Transverse colon (tissue), 4 donors: ENCODE data around the gene MRPL11.

Experiments used
- EP300 ChIP-seq: sonication (generic); formaldehyde crosslinking; IDR thresholded peaks from one replicate; pipeline ENCODE4 v1.6.1; 2017; ENCODE audit warnings: antibody characterized with exemption, low read depth
- POLR2AphosphoS5 ChIP-seq, 3 donors: sonication (generic); formaldehyde crosslinking; IDR thresholded peaks; one replicate each; pipeline ENCODE4 v1.6.1; 2016; ENCODE audit warnings: antibody characterized with exemption in 3 of 3
- TF ChIP-seq, protein P1 (sequence below), 5 experiments: fragments of 200-600 bp in 3 of 5; fragments of 450-650 bp in 2 of 5; sonication (generic) in 3 of 5; IDR thresholded peaks; 1 replicate in 2 of 5; 2 replicates in 3 of 5; pipeline ENCODE4 v1.5.1; 2016 to 2017; ENCODE audit warnings: antibody characterized with exemption in 5 of 5, inconsistent platforms in 3 of 5, mild to moderate bottlenecking in 2 of 5, moderate library complexity in 1 of 5

DNA sequence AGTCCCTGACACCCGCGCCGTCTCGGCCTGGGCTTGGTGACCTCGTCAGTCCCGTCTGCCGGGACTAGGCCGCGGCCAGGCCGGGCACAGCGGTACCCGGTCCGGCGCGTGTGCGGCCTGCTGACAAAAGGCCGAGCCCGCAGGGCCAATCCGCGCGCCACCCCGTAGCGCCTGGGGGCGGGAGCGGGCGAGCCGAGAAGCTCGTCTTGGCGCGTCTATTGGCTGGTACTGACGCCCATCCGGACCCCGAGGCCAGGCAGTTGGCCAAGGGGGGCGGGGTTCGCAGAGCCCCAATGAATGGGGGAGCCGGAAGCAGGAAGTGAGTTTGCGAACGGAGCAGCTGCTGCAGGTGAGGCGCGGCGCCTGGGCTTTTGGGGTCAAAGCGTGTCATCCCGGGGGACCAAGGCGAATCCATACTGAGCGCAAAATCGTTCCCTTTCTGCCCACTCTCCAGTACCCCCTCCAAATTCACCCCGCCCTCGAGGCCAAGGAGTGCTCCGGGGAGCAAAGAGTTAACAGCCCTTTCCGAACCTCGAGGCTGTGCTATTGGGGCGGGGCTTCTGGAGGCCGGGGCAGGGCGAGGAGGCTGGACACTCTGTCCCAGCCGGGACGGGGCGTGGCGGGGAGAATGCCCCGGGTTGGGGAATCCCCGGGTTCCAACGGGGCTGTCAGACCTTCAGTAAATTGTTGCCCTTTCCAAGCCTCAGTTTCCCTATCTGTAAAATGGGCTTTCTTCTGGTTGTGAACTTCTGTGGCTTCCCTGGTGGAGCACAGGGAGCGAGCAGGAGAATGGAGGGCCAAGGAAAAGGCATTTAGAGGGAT, 41.7 kb upstream of the MRPL11 start, which contains the start of gene DPP3:
- TF ChIP-seq POLR2AphosphoS5 (IDR thresholded peaks at IDR 0.05) (peak; percentile 89 to 96 (median 94)), EP300 (peak; percentile 33)
- TF ChIP-seq, protein P1, sequence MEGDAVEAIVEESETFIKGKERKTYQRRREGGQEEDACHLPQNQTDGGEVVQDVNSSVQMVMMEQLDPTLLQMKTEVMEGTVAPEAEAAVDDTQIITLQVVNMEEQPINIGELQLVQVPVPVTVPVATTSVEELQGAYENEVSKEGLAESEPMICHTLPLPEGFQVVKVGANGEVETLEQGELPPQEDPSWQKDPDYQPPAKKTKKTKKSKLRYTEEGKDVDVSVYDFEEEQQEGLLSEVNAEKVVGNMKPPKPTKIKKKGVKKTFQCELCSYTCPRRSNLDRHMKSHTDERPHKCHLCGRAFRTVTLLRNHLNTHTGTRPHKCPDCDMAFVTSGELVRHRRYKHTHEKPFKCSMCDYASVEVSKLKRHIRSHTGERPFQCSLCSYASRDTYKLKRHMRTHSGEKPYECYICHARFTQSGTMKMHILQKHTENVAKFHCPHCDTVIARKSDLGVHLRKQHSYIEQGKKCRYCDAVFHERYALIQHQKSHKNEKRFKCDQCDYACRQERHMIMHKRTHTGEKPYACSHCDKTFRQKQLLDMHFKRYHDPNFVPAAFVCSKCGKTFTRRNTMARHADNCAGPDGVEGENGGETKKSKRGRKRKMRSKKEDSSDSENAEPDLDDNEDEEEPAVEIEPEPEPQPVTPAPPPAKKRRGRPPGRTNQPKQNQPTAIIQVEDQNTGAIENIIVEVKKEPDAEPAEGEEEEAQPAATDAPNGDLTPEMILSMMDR (IDR thresholded peaks at IDR 0.05): peak in 1 of 5 experiments; percentile 6
